ENCODE results near the gene GNB5. TPM values are rescaled to one million over a fixed set of nuclear protein-coding genes. Genes with fewer than 3 reads are reported as not detected.

Gene GNB5
- total RNA-seq, 1 donor from 2014 or later: 48.6 TPM

- no peaks in the 10 kb centered on the region for H3K27me3 ChIP-seq
- H3K9me3 ChIP-seq: no peaks in the 10 kb centered on the region
- no peak overlapping the region for H3K4me3 ChIP-seq
- peak in 1 of 2 donors; percentile 71 for DNase-seq (ENCODE audit: extremely low spot score in 2 of 2)
- no peak overlapping the region for H3K27ac ChIP-seq
- H3K4me1 ChIP-seq: no peaks in the 10 kb centered on the region
- TF ChIP-seq CTCF (IDR thresholded peaks at IDR 0.05) (no peak), POLR2A (IDR thresholded peaks at IDR 0.05) (no peak), POLR2AphosphoS5 (IDR thresholded peaks at IDR 0.05; ENCODE audit: insufficient read depth in 1 of 2, low read depth in 1 of 2) (no peak)
- peaks cover 0 to 26% of the 10 kb centered on the region in 2 donors for H3K36me3 ChIP-seq
- intact Hi-C loops (cut with DNase I): no loop called here
These were observed 39.8 kb downstream of the GNB5 start for GRCh38 chr15:52151353-52151752.

- DNase-seq (ENCODE audit: extremely low spot score in 2 of 2): no peak
- no peak overlapping the region for H3K4me3 ChIP-seq
- H3K4me1 ChIP-seq: no peaks in the 10 kb centered on the region
- H3K36me3 ChIP-seq: peaks cover 0 to 26% of the 10 kb centered on the region in 2 donors
- no peak overlapping the region for H3K27ac ChIP-seq
- H3K9me3 ChIP-seq: no peaks in the 10 kb centered on the region
- intact Hi-C loops (cut with DNase I): no loop called here
- no peak for TF ChIP-seq CTCF (IDR thresholded peaks at IDR 0.05)
- TF ChIP-seq POLR2A (IDR thresholded peaks at IDR 0.05): no peak
- no peak for TF ChIP-seq POLR2AphosphoS5 (IDR thresholded peaks at IDR 0.05; ENCODE audit: insufficient read depth in 1 of 2, low read depth in 1 of 2)
- H3K27me3 ChIP-seq: no peaks in the 10 kb centered on the region
These were observed 40.3 kb downstream of the GNB5 start for GRCh38 chr15:52150871-52151270.

GRCh38 chr15:52150043-52150825 is 41.0 kb downstream of the GNB5 start:
- Histone ChIP-seq H3K4me3 (no peak overlapping the region), H3K27me3 (no peaks in the 10 kb centered on the region), H3K36me3 (peaks cover 0 to 26% of the 10 kb centered on the region in 2 donors), H3K4me1 (no peaks in the 10 kb centered on the region), H3K27ac (no peak overlapping the region), H3K9me3 (no peaks in the 10 kb centered on the region)
- no peak for DNase-seq (ENCODE audit: extremely low spot score in 2 of 2)
- intact Hi-C loops (cut with DNase I): no loop called here
- TF ChIP-seq POLR2A (IDR thresholded peaks at IDR 0.05): no peak
- no peak for TF ChIP-seq POLR2AphosphoS5 (IDR thresholded peaks at IDR 0.05; ENCODE audit: insufficient read depth in 1 of 2, low read depth in 1 of 2)
- TF ChIP-seq CTCF (IDR thresholded peaks at IDR 0.05): no peak

- no peaks in the 10 kb centered on the region for H3K9me3 ChIP-seq
- no peak for TF ChIP-seq POLR2AphosphoS5 (IDR thresholded peaks at IDR 0.05; ENCODE audit: insufficient read depth in 1 of 2, low read depth in 1 of 2)
- no peak for TF ChIP-seq POLR2A (IDR thresholded peaks at IDR 0.05)
- TF ChIP-seq CTCF (IDR thresholded peaks at IDR 0.05): no peak
- intact Hi-C loops (cut with DNase I): no loop called here
- H3K27me3 ChIP-seq: no peaks in the 10 kb centered on the region
- no peak overlapping the region for H3K4me3 ChIP-seq
- H3K27ac ChIP-seq: no peak overlapping the region
- no peak for DNase-seq (ENCODE audit: extremely low spot score in 2 of 2)
- peaks cover 0 to 25% of the 10 kb centered on the region in 2 donors for H3K36me3 ChIP-seq
- no peaks in the 10 kb centered on the region for H3K4me1 ChIP-seq
These were observed 42.8 kb downstream of the GNB5 start for GRCh38 chr15:52148403-52148802.

GRCh38 chr15:52146776-52147175 is 44.4 kb downstream of the GNB5 start:
- no peaks in the 10 kb centered on the region for H3K27me3 ChIP-seq
- no peak for DNase-seq (ENCODE audit: extremely low spot score in 2 of 2)
- peaks cover 0 to 24% of the 10 kb centered on the region in 2 donors for H3K36me3 ChIP-seq
- TF ChIP-seq CTCF (IDR thresholded peaks at IDR 0.05): no peak
- TF ChIP-seq POLR2A (IDR thresholded peaks at IDR 0.05): no peak
- no peak for TF ChIP-seq POLR2AphosphoS5 (IDR thresholded peaks at IDR 0.05; ENCODE audit: insufficient read depth in 1 of 2, low read depth in 1 of 2)
- no peak overlapping the region for H3K4me3 ChIP-seq
- H3K4me1 ChIP-seq: no peaks in the 10 kb centered on the region
- H3K9me3 ChIP-seq: no peaks in the 10 kb centered on the region
- no peak overlapping the region for H3K27ac ChIP-seq
- intact Hi-C loops (cut with DNase I): no loop called here
